Activated CD8-positive, alpha-beta T cell treated with anti-CD3 and anti-CD28 coated beads, Interleukin-2, amount 10 ng/mL, durations not matched to agents 7 days and 5 days (primary cell): Measurements from ENCODE around the gene IMMP2L. TPM values are rescaled to one million over a fixed set of nuclear protein-coding genes. Genes with fewer than 3 reads are reported as not detected.

ENCODE experiments used
- ATAC-seq: fragments of 150-1000 bp; cut with Tn5 transposase; one replicate; pipeline ENCODE4 v1.10.0; 2021; ENCODE audit warnings: moderate library complexity
- CTCF ChIA-PET: fragments of 350-600 bp; sonication (Branson Sonifier 250); formaldehyde crosslinking; loops from one replicate; lab custom pipeline; 2021; ENCODE audit warnings: antibody characterized with exemption; lab: Charles Lee
- POLR2A ChIA-PET: fragments of 350-600 bp; sonication (Branson Sonifier 250); formaldehyde crosslinking; loops from one replicate; lab custom pipeline; 2021; ENCODE audit warnings: antibody characterized with exemption; lab: Charles Lee
- DNase-seq: peaks from one replicate; pipeline ENCODE4 v3.0.0-alpha.2; 2020
- H3K27ac Mint-ChIP-seq: one replicate; pipeline ENCODE4 v1.8.0; 2021; ENCODE audit warnings: mild to moderate bottlenecking, mixed read lengths
- H3K27me3 Mint-ChIP-seq: one replicate; pipeline ENCODE4 v1.8.0; 2021; ENCODE audit warnings: low read depth, mixed read lengths
- H3K36me3 Mint-ChIP-seq: one replicate; pipeline ENCODE4 v1.8.0; 2021; ENCODE audit warnings: low read depth, mixed read lengths
- H3K4me1 Mint-ChIP-seq: one replicate; pipeline ENCODE4 v1.8.0; 2021; ENCODE audit warnings: low read depth, mixed read lengths
- H3K4me3 Mint-ChIP-seq: one replicate; pipeline ENCODE4 v1.8.0; 2021; ENCODE audit warnings: mild to moderate bottlenecking, mixed read lengths
- H3K9me3 Mint-ChIP-seq: one replicate; pipeline ENCODE4 v1.8.0; 2022; ENCODE audit warnings: mixed read lengths; ENCODE audit not compliant: insufficient read depth
- total RNA-seq, 2 experiments: library from RNA; stranded (reverse); gene quantifications; one replicate each; pipeline ENCODE4 v1.2.3, GENCODE V29; 2021

Gene IMMP2L
- total RNA-seq, 2 experiments from 2014 or later = 7.1 to 9.7 TPM

DNA sequence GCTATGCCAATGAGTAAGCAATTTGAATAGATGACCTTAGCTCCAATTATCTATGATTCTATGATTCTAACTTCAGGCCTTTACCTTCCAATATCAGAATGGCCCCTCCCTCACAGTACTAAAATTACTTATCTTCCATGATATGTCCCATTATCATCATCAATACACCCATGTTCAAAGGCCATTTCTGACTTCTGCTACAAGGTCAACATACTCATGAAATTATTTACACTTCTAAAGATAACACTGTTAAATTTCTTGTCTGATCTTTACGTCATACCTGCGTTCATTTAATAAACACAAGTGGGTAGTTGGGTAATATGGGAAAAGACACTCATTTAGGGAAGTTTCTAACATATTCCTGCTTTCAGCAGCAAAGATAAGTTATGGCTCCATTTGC, 21.2 kb downstream of the IMMP2L start:
- H3K4me3 Mint-ChIP-seq = no peak overlapping the region
- no peak overlapping the region for H3K27ac Mint-ChIP-seq
- POLR2A ChIA-PET = no interaction called here
- ATAC-seq (no peak), DNase-seq (no peak)
- H3K36me3 Mint-ChIP-seq = peaks cover 3% of the 10 kb centered on the region
- no peaks in the 10 kb centered on the region for H3K9me3 Mint-ChIP-seq
- H3K27me3 Mint-ChIP-seq = no peaks in the 10 kb centered on the region
- no peaks in the 10 kb centered on the region for H3K4me1 Mint-ChIP-seq
- CTCF ChIA-PET = interaction anchor here (1.1 to 1.3 kb wide), 2 partner anchors 20 to 21 kb away, joined by 3 read pairs; partner anchors contain the start of gene IMMP2L

GRCh38 chr7:111540199-111540815, 22.0 kb downstream of the IMMP2L start:
- CTCF ChIA-PET = no interaction called here
- POLR2A ChIA-PET = no interaction called here
- no peaks in the 10 kb centered on the region for H3K4me1 Mint-ChIP-seq
- no peak overlapping the region for H3K27ac Mint-ChIP-seq
- ATAC-seq (no peak), DNase-seq (no peak)
- no peaks in the 10 kb centered on the region for H3K9me3 Mint-ChIP-seq
- H3K4me3 Mint-ChIP-seq = no peak overlapping the region
- no peaks in the 10 kb centered on the region for H3K27me3 Mint-ChIP-seq
- peaks cover 3% of the 10 kb centered on the region for H3K36me3 Mint-ChIP-seq

- ChIA-PET POLR2A (no interaction called here), CTCF (no interaction called here)
- Mint-ChIP-seq H3K27me3 (no peaks in the 10 kb centered on the region), H3K36me3 (no peaks in the 10 kb centered on the region), H3K9me3 (no peaks in the 10 kb centered on the region), H3K4me1 (no peaks in the 10 kb centered on the region), H3K4me3 (no peak overlapping the region), H3K27ac (no peak overlapping the region)
- no peak for DNase-seq
- ATAC-seq = no peak
These were observed 25.2 kb downstream of the IMMP2L start for GRCh38 chr7:111537134-111537533.

DNA sequence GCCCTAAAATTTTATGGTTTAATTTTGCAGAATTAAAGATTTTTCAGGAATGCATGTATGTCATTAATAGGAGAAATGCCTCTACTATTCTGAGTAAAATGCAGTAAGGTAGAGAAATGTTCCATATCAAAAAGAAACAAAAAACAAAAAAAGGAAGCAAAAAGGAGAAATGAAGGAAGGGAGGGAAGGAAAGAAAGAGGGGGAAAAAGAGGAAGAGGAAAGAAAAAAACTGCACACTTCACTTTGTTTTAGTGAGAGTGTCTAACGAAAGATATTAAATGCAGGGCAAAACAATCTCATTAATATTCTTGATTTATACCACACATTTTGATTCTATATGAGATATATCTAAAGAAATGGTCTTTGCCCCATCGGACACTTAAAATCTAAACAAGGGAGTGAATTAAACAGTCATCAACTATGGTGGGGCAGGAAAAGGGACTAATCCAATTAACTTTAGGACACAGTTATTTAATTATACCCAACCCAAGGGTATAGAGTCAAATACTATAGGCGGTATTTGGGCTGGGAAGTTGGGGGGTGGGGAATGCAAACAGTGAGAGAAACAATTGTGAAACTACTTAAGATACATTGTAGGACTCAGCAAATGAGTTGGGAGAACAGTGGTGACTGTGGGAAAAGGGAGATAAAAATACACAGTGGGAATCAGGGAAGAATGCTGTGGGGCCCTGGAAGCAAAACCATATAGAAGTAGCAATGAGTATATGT, 27.0 kb downstream of the IMMP2L start:
- ATAC-seq (no peak), DNase-seq (no peak)
- CTCF ChIA-PET = no interaction called here
- no peaks in the 10 kb centered on the region for H3K9me3 Mint-ChIP-seq
- no peaks in the 10 kb centered on the region for H3K4me1 Mint-ChIP-seq
- H3K36me3 Mint-ChIP-seq = peaks cover 2% of the 10 kb centered on the region
- H3K27me3 Mint-ChIP-seq = no peaks in the 10 kb centered on the region
- no peak overlapping the region for H3K4me3 Mint-ChIP-seq
- POLR2A ChIA-PET = no interaction called here
- peak overlapping the region; percentile 16 for H3K27ac Mint-ChIP-seq

GRCh38 chr7:111532625-111533024, 29.7 kb downstream of the IMMP2L start:
- Mint-ChIP-seq H3K36me3 (peaks cover 2% of the 10 kb centered on the region), H3K9me3 (no peaks in the 10 kb centered on the region)
- CTCF ChIA-PET = no interaction called here

DNA sequence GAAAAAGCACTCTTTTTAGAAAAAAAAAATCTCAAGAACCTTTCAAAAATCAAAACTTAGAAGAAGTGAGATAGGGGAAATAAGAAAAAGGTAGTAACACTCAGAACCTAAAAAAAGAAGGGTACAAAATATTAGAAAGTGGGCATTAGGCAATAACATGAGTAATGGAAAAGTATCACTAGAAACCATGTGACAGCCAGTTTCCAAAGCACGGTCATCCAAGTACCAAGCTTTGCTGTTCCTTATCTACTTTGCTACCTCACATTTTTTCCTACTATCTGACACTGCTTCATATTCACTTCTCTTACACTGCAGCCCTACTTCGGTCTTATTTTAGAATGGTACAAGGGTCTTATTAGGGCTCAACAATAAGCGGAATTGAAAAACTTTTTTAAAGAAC, 30.3 kb downstream of the IMMP2L start:
- H3K9me3 Mint-ChIP-seq = no peaks in the 10 kb centered on the region
- H3K36me3 Mint-ChIP-seq = peaks cover 2% of the 10 kb centered on the region
- POLR2A ChIA-PET = no interaction called here
- DNase-seq (no peak), ATAC-seq (no peak)
- no peak overlapping the region for H3K4me3 Mint-ChIP-seq
- peaks cover 16% of the 10 kb centered on the region for H3K4me1 Mint-ChIP-seq
- H3K27me3 Mint-ChIP-seq = no peaks in the 10 kb centered on the region
- no peak overlapping the region for H3K27ac Mint-ChIP-seq
- CTCF ChIA-PET = no interaction called here

More at GRCh38 chr7:111532625-111533024, 29.7 kb downstream of the IMMP2L start:
- POLR2A ChIA-PET = interaction anchor here (0.6 kb wide), 1 partner anchor 441 kb away, joined by 3 read pairs; no protein-coding TSS in a partner anchor
- peaks cover 13% of the 10 kb centered on the region for H3K4me1 Mint-ChIP-seq
- no peak overlapping the region for H3K4me3 Mint-ChIP-seq
- DNase-seq (no peak), ATAC-seq (no peak)
- no peaks in the 10 kb centered on the region for H3K27me3 Mint-ChIP-seq
- H3K27ac Mint-ChIP-seq = no peak overlapping the region

DNA sequence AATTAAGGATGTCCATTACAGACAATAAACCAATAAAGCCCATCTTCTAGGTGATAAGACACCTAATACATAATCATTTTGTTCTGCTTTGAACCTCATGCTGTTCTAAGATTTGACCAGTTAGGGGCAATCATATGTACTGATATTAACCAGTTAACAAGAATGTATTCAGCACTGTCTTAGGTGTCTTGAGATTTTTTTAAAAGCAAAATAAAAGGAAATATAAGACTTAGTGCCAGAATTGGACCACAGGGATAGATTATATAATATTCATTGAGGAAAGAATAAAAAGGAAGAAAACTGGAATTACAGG, 32.0 kb downstream of the IMMP2L start:
- Mint-ChIP-seq H3K36me3 (peaks cover 2% of the 10 kb centered on the region), H3K27ac (no peak overlapping the region), H3K4me1 (peaks cover 22% of the 10 kb centered on the region), H3K4me3 (no peak overlapping the region), H3K9me3 (no peaks in the 10 kb centered on the region), H3K27me3 (no peaks in the 10 kb centered on the region)
- POLR2A ChIA-PET = no interaction called here
- ATAC-seq = no peak
- CTCF ChIA-PET = no interaction called here
- DNase-seq = no peak

GRCh38 chr7:111529507-111530355, 32.6 kb downstream of the IMMP2L start:
- ATAC-seq = no peak
- POLR2A ChIA-PET = no interaction called here
- no peak overlapping the region for H3K27ac Mint-ChIP-seq

GRCh38 chr7:111528331-111528730, 34.0 kb downstream of the IMMP2L start:
- Mint-ChIP-seq H3K4me1 (peaks cover 22% of the 10 kb centered on the region), H3K4me3 (no peak overlapping the region), H3K36me3 (peaks cover 2% of the 10 kb centered on the region), H3K9me3 (no peaks in the 10 kb centered on the region), H3K27ac (no peak overlapping the region), H3K27me3 (no peaks in the 10 kb centered on the region)
- DNase-seq (peak; percentile 30), ATAC-seq (peak; percentile 57)
- CTCF ChIA-PET = no interaction called here
- POLR2A ChIA-PET = no interaction called here

More at GRCh38 chr7:111529507-111530355, 32.6 kb downstream of the IMMP2L start:
- Mint-ChIP-seq H3K4me3 (no peak overlapping the region), H3K36me3 (peaks cover 2% of the 10 kb centered on the region), H3K4me1 (peaks cover 22% of the 10 kb centered on the region), H3K27me3 (no peaks in the 10 kb centered on the region), H3K9me3 (no peaks in the 10 kb centered on the region)
- no peak for DNase-seq
- CTCF ChIA-PET = no interaction called here

DNA sequence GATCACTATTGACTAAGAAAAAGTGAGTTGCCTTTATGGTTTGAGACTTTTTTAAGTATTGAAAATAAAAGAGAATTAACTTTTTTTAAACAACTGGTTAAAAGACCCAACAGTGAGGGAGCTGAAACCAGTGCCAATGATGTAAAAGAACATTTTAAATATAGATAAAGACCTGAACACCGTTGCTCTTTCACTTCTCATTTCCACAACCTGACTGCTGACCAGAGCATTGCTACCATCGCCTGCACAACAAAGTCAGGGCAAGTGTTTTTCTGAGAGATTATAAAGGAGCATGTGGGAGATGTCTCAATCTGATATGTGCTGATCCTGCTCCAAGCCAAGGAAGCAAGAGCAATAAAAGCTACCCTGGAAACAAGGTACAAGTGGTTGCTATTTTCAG, 34.7 kb downstream of the IMMP2L start:
- no peaks in the 10 kb centered on the region for H3K9me3 Mint-ChIP-seq
- peaks cover 22% of the 10 kb centered on the region for H3K4me1 Mint-ChIP-seq
- ChIA-PET POLR2A (no interaction called here), CTCF (no interaction called here)
- no peak for DNase-seq
- no peak overlapping the region for H3K4me3 Mint-ChIP-seq
- no peak for ATAC-seq
- H3K27ac Mint-ChIP-seq = no peak overlapping the region
- no peaks in the 10 kb centered on the region for H3K27me3 Mint-ChIP-seq
- H3K36me3 Mint-ChIP-seq = peaks cover 2% of the 10 kb centered on the region

- Mint-ChIP-seq H3K27ac (no peak overlapping the region), H3K36me3 (no peaks in the 10 kb centered on the region), H3K27me3 (no peaks in the 10 kb centered on the region), H3K4me1 (peaks cover 22% of the 10 kb centered on the region), H3K4me3 (no peak overlapping the region), H3K9me3 (no peaks in the 10 kb centered on the region)
- ChIA-PET CTCF (no interaction called here), POLR2A (no interaction called here)
- DNase-seq (no peak), ATAC-seq (no peak)
These were observed 37.2 kb downstream of the IMMP2L start for GRCh38 chr7:111525100-111525499.

DNA sequence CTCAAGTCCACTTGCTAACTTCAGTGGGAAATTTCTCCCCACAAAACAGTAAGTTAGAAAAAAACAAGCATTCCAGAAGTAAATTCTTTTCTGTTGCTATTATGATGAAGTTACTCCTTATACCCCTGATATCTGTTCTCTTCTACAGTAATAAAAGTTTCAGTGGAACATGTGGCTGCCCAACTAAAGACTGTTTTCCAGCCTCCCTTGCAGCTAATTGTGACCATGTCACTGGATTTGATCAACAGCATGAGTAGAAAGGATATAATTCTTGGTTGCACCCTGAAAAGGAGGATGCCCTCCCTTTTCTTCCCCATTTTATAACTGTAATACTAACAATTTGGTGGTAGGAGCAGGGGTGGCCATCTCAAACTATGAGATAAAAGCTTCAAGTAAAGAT, 40.6 kb downstream of the IMMP2L start:
- ATAC-seq = no peak
- H3K36me3 Mint-ChIP-seq = peaks cover 2% of the 10 kb centered on the region
- ChIA-PET CTCF (no interaction called here), POLR2A (no interaction called here)
- H3K9me3 Mint-ChIP-seq = no peaks in the 10 kb centered on the region
- no peak overlapping the region for H3K27ac Mint-ChIP-seq
- H3K27me3 Mint-ChIP-seq = no peaks in the 10 kb centered on the region
- peaks cover 4% of the 10 kb centered on the region for H3K4me1 Mint-ChIP-seq
- H3K4me3 Mint-ChIP-seq = no peak overlapping the region
- DNase-seq = no peak
